HepG2 (cell line): ENCODE measurements around the gene KAT7. TPM values are rescaled to one million over a fixed set of nuclear protein-coding genes. Genes with fewer than 3 reads are reported as not detected.

Source experiments
- ATAC-seq: fragments of 200-7000 bp; cut with Tn5 transposase; 3 replicates; pipeline ENCODE4 v1.9.1; 2020; ENCODE audit warnings: mild to moderate bottlenecking, moderate library complexity
- Bru-seq: library from RNA; stranded (reverse); fragments of 400-500 nt; gene quantifications from one replicate; lab custom pipeline; 2021; lab: Mats Ljungman, UMichigan
- BruChase-seq, 2 experiments: library from RNA; stranded (reverse); fragments of 400-500 nt; gene quantifications; one replicate each; lab custom pipeline; 2021; lab: Mats Ljungman, UMichigan
- BruUV-seq: library from RNA; stranded (reverse); fragments of 400-500 nt; replicated peaks from 2 replicates; lab custom pipeline; 2021; lab: Mats Ljungman, UMichigan
- CTCF ChIA-PET: fragments of 300-600 bp; formaldehyde crosslinking; extraction: SDS; loops from one replicate; lab custom pipeline; 2021; ENCODE audit warnings: low total read pairs, inconsistent platforms, low intra/inter-chr PET ratio; lab: Yijun Ruan, JAX
- POLR2A ChIA-PET: fragments of 350-600 bp; sonication (Branson Sonifier 250); formaldehyde crosslinking; loops from one replicate; lab custom pipeline; 2020; ENCODE audit warnings: antibody characterized with exemption, inconsistent platforms; lab: Yijun Ruan, JAX
- DNase-seq: peaks from one replicate; pipeline ENCODE4 v3.0.0-alpha.2; 2015; ENCODE audit warnings: low spot score
- FAIRE-seq: peaks from 3 replicates; lab custom pipeline; 2011; peaks lifted over from hg19 to GRCh38; lab: Jason Lieb, UNC
- H2AFZ ChIP-seq: one replicate; pipeline ENCODE4 v1.6.1; 2011; ENCODE audit warnings: low read length, inconsistent platforms
- H3K27ac ChIP-seq: fragments of 300-600 bp; 3 replicates; pipeline ENCODE4 v1.8.0; 2011; ENCODE audit warnings: mixed run types, mild to moderate bottlenecking, mixed read lengths, low read length, inconsistent platforms; ENCODE audit not compliant: insufficient read depth; ENCODE audit errors: extremely low read length
- H3K27me3 ChIP-seq, 2 experiments: fragments of 200-600 bp in 1 of 2; 2 replicates in 1 of 2; 3 replicates in 1 of 2; pipeline versions ENCODE4 v1.6.0 to v1.8.0; 2011; ENCODE audit warnings: low read length in 2 of 2, mild to moderate bottlenecking in 2 of 2, moderate library complexity in 2 of 2, inconsistent platforms in 1 of 2; ENCODE audit not compliant: insufficient read depth in 2 of 2, control insufficient read depth in 1 of 2
- H3K36me3 ChIP-seq, 2 experiments: fragments of 200-600 bp in 1 of 2; replicated peaks in 1 of 2; 2 replicates in 1 of 2; 3 replicates in 1 of 2; pipeline versions ENCODE4 v1.5.1 to v1.8.0; 2011; ENCODE audit warnings: low read length in 2 of 2, inconsistent platforms in 1 of 2; ENCODE audit not compliant: insufficient read depth in 2 of 2, control insufficient read depth in 1 of 2
- H3K4me1 ChIP-seq: 2 replicates; pipeline ENCODE4 v1.5.1; 2012; ENCODE audit warnings: low read length, inconsistent platforms; ENCODE audit not compliant: insufficient read depth
- H3K4me2 ChIP-seq: 2 replicates; pipeline ENCODE4 v1.6.0; 2011; ENCODE audit warnings: low read depth, low read length, inconsistent platforms
- H3K4me3 ChIP-seq, 3 experiments: fragments of 200-600 bp in 1 of 3; sonication (generic), shearing (Covaris generic) in 1 of 3; replicated peaks in 1 of 3; 2 replicates each; pipeline ENCODE4 v1.5.1; 2011 to 2016; ENCODE audit warnings: low read length in 3 of 3, inconsistent platforms in 2 of 3, low read depth in 2 of 3, mild to moderate bottlenecking in 2 of 3, control low read depth in 1 of 3, mixed read lengths in 1 of 3; ENCODE audit not compliant: insufficient read depth in 1 of 3
- H3K79me2 ChIP-seq: one replicate; pipeline ENCODE4 v1.6.1; 2011; ENCODE audit warnings: low read length, inconsistent platforms; ENCODE audit not compliant: insufficient read depth
- H3K9ac ChIP-seq: 2 replicates; pipeline ENCODE4 v1.6.0; 2011; ENCODE audit warnings: mild to moderate bottlenecking, low read depth, low read length, inconsistent platforms; ENCODE audit not compliant: insufficient read depth
- H3K9me3 ChIP-seq: 2 replicates; pipeline ENCODE4 v1.5.1; 2012; ENCODE audit warnings: mild to moderate bottlenecking, low read length
- H4K20me1 ChIP-seq: 2 replicates; pipeline ENCODE4 v1.6.0; 2011; ENCODE audit warnings: inconsistent platforms, mild to moderate bottlenecking, low read length, moderate library complexity; ENCODE audit not compliant: insufficient read depth
- HINFP ChIP-seq: sonication (generic); formaldehyde crosslinking; IDR thresholded peaks from 2 replicates; pipeline ENCODE4 v1.4.0; 2020; ENCODE audit warnings: low read depth, mild to moderate bottlenecking, missing genetic modification reagents
- IRF9 ChIP-seq: sonication (generic); formaldehyde crosslinking; IDR thresholded peaks from 2 replicates; pipeline ENCODE4 v1.8.0; 2022; ENCODE audit warnings: missing genetic modification reagents, mild to moderate bottlenecking, borderline replicate concordance
- MTA3 ChIP-seq: sonication (generic); formaldehyde crosslinking; IDR thresholded peaks from 2 replicates; pipeline ENCODE4 v1.4.0; 2020; ENCODE audit warnings: missing genetic modification reagents
- MTF2 ChIP-seq: sonication (generic); formaldehyde crosslinking; IDR thresholded peaks from 2 replicates; pipeline ENCODE4 v1.5.0; 2020; ENCODE audit warnings: missing genetic modification reagents, borderline replicate concordance
- NFE2 ChIP-seq: sonication (generic); formaldehyde crosslinking; IDR thresholded peaks from 2 replicates; pipeline ENCODE4 v1.4.0; 2020; ENCODE audit warnings: missing genetic modification reagents
- PHF8 ChIP-seq: sonication (generic); formaldehyde crosslinking; IDR thresholded peaks from 2 replicates; pipeline ENCODE4 v1.5.0; 2020; ENCODE audit warnings: missing genetic modification reagents
- RBM22 ChIP-seq: fragments of 200-400 bp; formaldehyde crosslinking; optimal IDR thresholded peaks from 2 replicates; pipeline ENCODE3; 2017; ENCODE audit warnings: mild to moderate bottlenecking, low read length, moderate library complexity
- RCOR2 ChIP-seq: IDR thresholded peaks from 2 replicates; pipeline ENCODE4 v1.6.1; 2016; ENCODE audit warnings: missing biosample characterization, missing genetic modification reagents
- WIZ ChIP-seq: sonication (generic); formaldehyde crosslinking; IDR thresholded peaks from 2 replicates; pipeline ENCODE4 v1.5.1; 2020; ENCODE audit warnings: mild to moderate bottlenecking, missing genetic modification reagents
- ZNF18 ChIP-seq: sonication (generic); formaldehyde crosslinking; IDR thresholded peaks from 2 replicates; pipeline ENCODE4 v1.8.0; 2022; ENCODE audit warnings: mild to moderate bottlenecking, missing genetic modification reagents; ENCODE audit not compliant: insufficient replicate concordance
- ZNF367 ChIP-seq: sonication (generic); formaldehyde crosslinking; IDR thresholded peaks from 2 replicates; pipeline ENCODE4 v1.4.0; 2020; ENCODE audit warnings: missing genetic modification reagents, borderline replicate concordance
- ZNF607 ChIP-seq: sonication (generic); formaldehyde crosslinking; IDR thresholded peaks from 2 replicates; pipeline ENCODE4 v1.5.1; 2020; ENCODE audit warnings: missing genetic modification reagents, mild to moderate bottlenecking, borderline replicate concordance
- WGBS: methylation state at CpG from one replicate; pipeline ENCODE4 v1.1.6; 2017; ENCODE audit warnings: low lambda C conversion rate; 5-methylcytosine and 5-hydroxymethylcytosine counted together
- in situ Hi-C: cut with HindIII; loops from 2 replicates; pipeline ENCODE4 v1.10.0; 2017; ENCODE audit warnings: low pct_unique_long_range_greater_than_20kb; ENCODE audit not compliant: extremely low pct_ligation_motif_present
- intact Hi-C: fragments of 100-400 bp; cut with micrococcal nuclease; formaldehyde crosslinking; loops from one replicate; pipeline ENCODE4 v1.10.0; 2022; ENCODE audit not compliant: unreplicated experiment
- long read RNA-seq, 2 experiments: library from RNA in 1 of 2; library from polyadenylated mRNA in 1 of 2; stranded (forward) in 1 of 2; unstranded in 1 of 2; transcript quantifications; one replicate each; pipeline ENCODE4 v2.0.0, GENCODE V29; 2019 to 2022
- polyA minus RNA-seq, 3 experiments: library from RNA; depleted of rRNA, polyadenylated mRNA; stranded (reverse); fragments of >200 nt; gene quantifications; 2 replicates each; pipeline ENCODE4 v1.2.3, GENCODE V29; 2011; ENCODE audit warnings: low replicate concordance in 1 of 3
- polyA plus RNA-seq, 8 experiments: library from polyadenylated mRNA; depleted of rRNA in 3 of 8; stranded (reverse) in 7 of 8; unstranded in 1 of 8; fragments of >200 nt; fragmentation: Illumina TruSeq in 4 of 8; extraction: Trizol in 4 of 8; gene quantifications; 2 replicates each; pipeline versions ENCODE4 v1.2.1 to v1.2.3, GENCODE V29; 2011 to 2016; ENCODE audit warnings: low read depth in 4 of 8, missing spikeins in 1 of 8, mixed read lengths in 1 of 8; ENCODE audit not compliant: insufficient read depth in 1 of 8
- total RNA-seq, 5 experiments: library from RNA; depleted of rRNA; stranded (reverse); fragments of >200 nt; fragmentation: Illumina TruSeq; extraction: Trizol; gene quantifications; 2 replicates each; pipeline ENCODE4 v1.2.3, GENCODE V29; 2016; ENCODE audit warnings: low read depth in 1 of 5

Gene KAT7
- total RNA-seq (2016; rRNA removed; fragmentation: Illumina TruSeq; extraction: Trizol) (39.2 and 43.8 TPM in 2 replicates), polyA plus RNA-seq (2011; rRNA removed) (17.2 and 21.2 TPM in 2 replicates), polyA minus RNA-seq (2011; rRNA and poly(A)+ RNA removed; ENCODE audit: low replicate concordance) (35.4 and 40.6 TPM in 2 replicates), Bru-seq, nascent RNA (percentile 90 among the genes with signal in this experiment), BruChase-seq, experiment 1, labeled RNA remaining after a 6-hour chase (percentile 83 among the genes with signal in this experiment), BruChase-seq, experiment 2, labeled RNA remaining after a 2-hour chase (percentile 90 among the genes with signal in this experiment)
- 7.5 and 9.1 TPM in 2 replicates for total RNA-seq (2016; cell fraction: cytosol; rRNA removed; fragmentation: Illumina TruSeq; extraction: Trizol; ENCODE audit: low read depth)
- total RNA-seq (2016; cell fraction: insoluble cytoplasmic fraction; rRNA removed; fragmentation: Illumina TruSeq; extraction: Trizol) = 38.8 and 41.1 TPM in 2 replicates
- total RNA-seq (2016; cell fraction: membrane; rRNA removed; fragmentation: Illumina TruSeq; extraction: Trizol) = 14.7 and 17.3 TPM in 2 replicates
- total RNA-seq (2016; cell fraction: nucleus; rRNA removed; fragmentation: Illumina TruSeq; extraction: Trizol) = 47.4 and 58.4 TPM in 2 replicates
- 11.2 and 13.2 TPM in 2 replicates for polyA plus RNA-seq (2011; cell fraction: cytosol; rRNA removed)
- 21.2 and 24.5 TPM in 2 replicates for polyA plus RNA-seq (2011; cell fraction: nucleus; rRNA removed)
- 16.5 and 22.9 TPM in 2 replicates for polyA plus RNA-seq (2012)
- polyA plus RNA-seq (2016; cell fraction: cytosol; fragmentation: Illumina TruSeq; extraction: Trizol; ENCODE audit: low read depth) = 1.2 and 1.6 TPM in 2 replicates
- polyA plus RNA-seq (2016; cell fraction: insoluble cytoplasmic fraction; fragmentation: Illumina TruSeq; extraction: Trizol; ENCODE audit: low read depth) = 35.8 and 38.8 TPM in 2 replicates
- polyA plus RNA-seq (2016; cell fraction: membrane; fragmentation: Illumina TruSeq; extraction: Trizol; ENCODE audit: low read depth) = 5.3 and 5.7 TPM in 2 replicates
- 32.7 and 33.9 TPM in 2 replicates for polyA plus RNA-seq (2016; cell fraction: nucleus; fragmentation: Illumina TruSeq; extraction: Trizol; ENCODE audit: insufficient read depth, low read depth)
- 20.4 and 21.7 TPM in 2 replicates for polyA minus RNA-seq (2011; cell fraction: cytosol; rRNA and poly(A)+ RNA removed)
- polyA minus RNA-seq (2011; cell fraction: nucleus; rRNA and poly(A)+ RNA removed) = 84.9 and 89.1 TPM in 2 replicates
- long read RNA-seq, experiment 1, full-length matches to known transcripts = 12 of 19 reads
- long read RNA-seq, experiment 1, partial matches to known transcripts = 4 of 19 reads
- long read RNA-seq, experiment 1, other reads (novel, unspliced or antisense) = 3 of 19 reads
- long read RNA-seq, experiment 2, full-length matches to known transcripts = 23 of 63 reads
- long read RNA-seq, experiment 2, partial matches to known transcripts = 23 of 63 reads
- long read RNA-seq, experiment 2, other reads (novel, unspliced or antisense) = 17 of 63 reads

GRCh38 chr17:49788478-49789242, at the start of gene KAT7:
Gene KAT7, plus strand, starts transcription at chr17:49788681. Its CDS starts 154 bp downstream, at chr17:49788835.
- Histone ChIP-seq H3K9me3 (no peaks in the 10 kb centered on the region), H3K36me3 (peaks cover 16 to 29% of the 10 kb centered on the region in 2 experiments), H3K4me3 (peak within 1 kb of the TSS; percentile 82 to 100 (median 97)), H3K9ac (peak within 1 kb of the TSS; percentile 100), H3K79me2 (peaks cover 44% of the 10 kb centered on the region), H3K27ac (peak within 1 kb of the TSS; percentile 98), H4K20me1 (peaks cover 21% of the 10 kb centered on the region), H3K4me1 (peaks cover 26% of the 10 kb centered on the region), H3K4me2 (peak within 1 kb of the TSS; percentile 93), H2AFZ (no peak within 1 kb of the TSS), H3K27me3 (no peaks in the 10 kb centered on the region)
- peak; percentile 99 for DNase-seq
- FAIRE-seq = peak; percentile 98
- intact Hi-C loops (loop anchor here (1.0 kb wide), 2 partner anchors 24 to 80 kb away; partner anchors contain the start of gene FAM117A), in situ Hi-C loops (loop anchor here (5.0 kb wide), 1 partner anchor 221 kb away; no protein-coding TSS in a partner anchor)
- peak; percentile 98 for ATAC-seq
- POLR2A ChIA-PET = interaction anchor here (0.7 to 3.7 kb wide), 18 partner anchors 10 to 904 kb away, joined by 3 to 63 read pairs (median 4); partner anchors contain the start of genes FAM117A, PHB1, SLC35B1 and SPOP
- under 1% methylated on average over 40 of the region's 59 CpGs for whole genome bisulfite sequencing
- BruUV-seq = TSS peak; percentile 88
- CTCF ChIA-PET = interaction anchor here (1.2 kb wide), 1 partner anchor 221 kb away, joined by 3 read pairs; no protein-coding TSS in a partner anchor
- TF ChIP-seq ZNF367 (CRISPR knock-in tag) = no peak; the same call in 1 of the 2 replicates
- peak; percentile 64; the same call in 1 of the 2 replicates for TF ChIP-seq IRF9
- peak; percentile 91 for TF ChIP-seq ZNF607 (CRISPR knock-in tag)
- peak; percentile 87; the same call in 1 of the 2 replicates for TF ChIP-seq HINFP (CRISPR knock-in tag)
- peak; percentile 98 for TF ChIP-seq PHF8 (CRISPR knock-in tag)
- no peak for TF ChIP-seq RBM22
- peak; percentile 93 for TF ChIP-seq ZNF18
- no peak for TF ChIP-seq MTA3 (CRISPR knock-in tag)
- TF ChIP-seq RCOR2 (CRISPR knock-in tag) = peak; percentile 46
- TF ChIP-seq MTF2 = no peak
- TF ChIP-seq NFE2 = no peak
- peak; percentile 80; the same call in 1 of the 2 replicates for TF ChIP-seq WIZ (CRISPR knock-in tag)
